Measurements from ENCODE around the gene CCDC86. TPM values are rescaled to one million over a fixed set of nuclear protein-coding genes. Genes with fewer than 3 reads are reported as not detected.

The CCDC86 gene
- total and polyA plus RNA-seq, 10 of the 15 experiments (the other 5 are each of a cell fraction or from before 2014, with no cell fraction given), result 2.0 to 87.2 (median 38.7) TPM

GRCh38 chr11:60803273-60803936 lies 38.5 kb upstream of the CCDC86 start:
- Histone ChIP-seq H3K36me3 (ENCODE audit: control insufficient read depth in 2 of 2, insufficient read depth in 2 of 2, low read length in 1 of 2) (no peaks in the 10 kb centered on the region), H3K9ac (ENCODE audit: control insufficient read depth, insufficient read depth, low read length) (no peak overlapping the region), H3K4me1 (ENCODE audit: control insufficient read depth, insufficient read depth, low read length) (no peaks in the 10 kb centered on the region), H3K27ac (ENCODE audit: control insufficient read depth, insufficient read depth) (no peak overlapping the region), H3K9me3 (replicated peaks; ENCODE audit: control insufficient read depth, insufficient read depth, low read length) (no peaks in the 10 kb centered on the region), H3K4me3 (no peak overlapping the region), H2AFZ (ENCODE audit: control insufficient read depth, low read depth, low read length) (no peak overlapping the region), H3K27me3 (replicated peaks in 1 of 2; ENCODE audit: control insufficient read depth in 2 of 2, insufficient read depth in 2 of 2, low read length in 1 of 2) (no peaks in the 10 kb centered on the region; a peak in 2 of 4 replicates), H4K20me1 (ENCODE audit: control insufficient read depth, insufficient read depth) (no peaks in the 10 kb centered on the region), H3K79me2 (ENCODE audit: control insufficient read depth, insufficient read depth, low read length) (no peaks in the 10 kb centered on the region), H3K4me2 (ENCODE audit: control insufficient read depth, insufficient read depth) (no peak overlapping the region)
- ATAC-seq (no peak), FAIRE-seq (no peak), DNase-seq (ENCODE audit: low read depth, low spot score) (no peak)
- intact Hi-C loops (cut with micrococcal nuclease; ENCODE audit: unreplicated experiment) (no loop called here), in situ Hi-C loops (cut with MboI) (no loop called here)
- no TSS peak for BruUV-seq (replicated peaks)
- ChIA-PET RAD21 (ENCODE audit: unreplicated experiment) (no interaction called here), SMC1A (ENCODE audit: uncharacterized antibody, unreplicated experiment) (no interaction called here), POLR2A (no interaction called here), CTCF (interaction anchor here (0.7 kb wide), 1 partner anchor 167 kb away, joined by 4 read pairs; no protein-coding TSS in a partner anchor)
- TF ChIP-seq BCL11A (IDR thresholded peaks at IDR 0.05; ENCODE audit: low read depth, low read length) (no peak), PAX5 (IDR thresholded peaks at IDR 0.05; ENCODE audit: borderline replicate concordance, low read depth, low read length) (no peak), FOS (IDR thresholded peaks at IDR 0.05; ENCODE audit: borderline replicate concordance, extremely low read depth, insufficient read length) (no peak), TCF3 (IDR thresholded peaks at IDR 0.05; ENCODE audit: borderline replicate concordance, insufficient read depth, low read depth, low read length) (no peak), BACH1 (IDR thresholded peaks at IDR 0.05; ENCODE audit: borderline replicate concordance) (no peak), SREBF1 (IDR thresholded peaks at IDR 0.05; ENCODE audit: low read length) (no peak), KAT2A (conservative IDR thresholded peaks at IDR 0.05; ENCODE audit: control insufficient read depth, low read depth, low read length) (no peak), RUNX3 (IDR thresholded peaks at IDR 0.05; ENCODE audit: low read length) (no peak), BCL3 (IDR thresholded peaks at IDR 0.05; ENCODE audit: borderline replicate concordance, insufficient read depth, low read depth, low read length, poor library complexity, severe bottlenecking) (no peak)
- TF ChIP-seq, protein P1, sequence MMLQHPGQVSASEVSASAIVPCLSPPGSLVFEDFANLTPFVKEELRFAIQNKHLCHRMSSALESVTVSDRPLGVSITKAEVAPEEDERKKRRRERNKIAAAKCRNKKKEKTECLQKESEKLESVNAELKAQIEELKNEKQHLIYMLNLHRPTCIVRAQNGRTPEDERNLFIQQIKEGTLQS (IDR thresholded peaks at IDR 0.05; ENCODE audit: borderline replicate concordance, extremely low read depth, low read depth, low read length), result no peak
- 50% methylated on average over 7 of the region's 7 CpGs for WGBS (ENCODE audit: insufficient coverage, insufficient replicate concordance, low lambda C conversion rate, missing lambda C conversion rate)

Data from GM12878 (cell line).